HG03439 (cell line): ENCODE measurements around the gene HYCC1.

ENCODE experiments used
- ATAC-seq: cut with Tn5 transposase; IDR thresholded peaks from one replicate; pipeline ENCODE4 v1.9.1; 2021; ENCODE audit warnings: mild to moderate bottlenecking, moderate library complexity; ENCODE audit not compliant: unreplicated experiment

The HYCC1 gene

DNA sequence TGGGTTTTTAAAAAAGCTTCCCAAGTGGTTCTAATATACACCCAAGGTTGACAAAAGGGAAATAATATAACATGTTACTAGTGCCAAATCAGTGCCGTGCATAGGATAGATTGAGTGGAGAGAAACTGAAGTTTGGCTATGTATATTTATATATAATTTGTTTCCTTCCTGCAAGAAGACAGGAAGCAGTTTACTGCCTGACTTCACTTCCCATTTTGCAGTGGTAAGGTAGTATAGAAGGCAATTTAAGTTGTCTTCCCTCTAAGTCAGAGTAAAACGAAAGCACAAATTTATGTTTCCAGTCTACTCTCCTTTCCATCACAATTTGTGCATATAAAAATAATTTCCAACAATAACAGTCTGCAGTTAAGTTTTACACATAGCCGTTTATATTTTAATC is 3.4 kb upstream of the HYCC1 start:
- no peak for ATAC-seq

DNA sequence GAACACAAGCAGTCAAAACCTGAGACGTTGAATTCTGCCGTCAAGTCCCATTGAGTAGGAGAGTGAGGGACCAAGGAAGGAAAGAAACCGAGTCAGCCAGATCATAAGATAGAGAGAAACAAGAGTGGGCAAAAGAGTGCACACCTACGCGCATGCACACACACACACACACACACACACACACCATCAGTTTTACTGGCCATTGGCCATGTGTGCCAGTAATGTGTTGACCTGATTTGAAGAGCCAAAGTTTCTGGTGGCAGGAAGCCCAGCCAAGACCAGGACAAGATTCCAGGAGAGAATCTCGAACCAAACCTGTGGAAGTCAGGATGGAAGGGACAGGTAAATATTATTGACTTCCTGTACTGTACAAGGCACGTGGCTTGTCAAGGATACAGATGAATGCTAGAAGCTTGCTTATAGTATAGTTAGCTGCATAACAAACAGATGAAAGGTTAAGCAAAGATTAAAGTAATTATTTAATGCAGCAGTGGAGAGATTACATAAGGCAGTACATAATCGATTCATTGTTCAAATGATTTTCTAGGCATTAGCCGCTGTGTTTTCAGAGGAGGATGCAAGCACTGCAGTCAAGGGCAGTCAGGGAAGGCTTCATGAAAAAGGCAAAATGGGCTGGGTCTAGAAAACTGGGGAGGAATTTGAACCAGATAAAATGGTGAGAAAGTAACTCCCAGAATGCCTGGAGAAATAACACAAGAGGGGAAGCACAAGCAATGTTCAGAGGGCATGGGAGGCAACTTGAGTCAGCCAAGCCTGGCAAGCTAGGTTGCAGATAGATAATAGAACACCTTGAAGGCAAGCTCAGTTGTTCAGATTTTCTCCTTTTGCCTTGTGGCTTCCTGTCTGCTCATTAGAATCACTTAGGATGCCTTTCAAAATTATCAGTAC is 2.7 kb upstream of the HYCC1 start:
- ATAC-seq, result no peak

DNA sequence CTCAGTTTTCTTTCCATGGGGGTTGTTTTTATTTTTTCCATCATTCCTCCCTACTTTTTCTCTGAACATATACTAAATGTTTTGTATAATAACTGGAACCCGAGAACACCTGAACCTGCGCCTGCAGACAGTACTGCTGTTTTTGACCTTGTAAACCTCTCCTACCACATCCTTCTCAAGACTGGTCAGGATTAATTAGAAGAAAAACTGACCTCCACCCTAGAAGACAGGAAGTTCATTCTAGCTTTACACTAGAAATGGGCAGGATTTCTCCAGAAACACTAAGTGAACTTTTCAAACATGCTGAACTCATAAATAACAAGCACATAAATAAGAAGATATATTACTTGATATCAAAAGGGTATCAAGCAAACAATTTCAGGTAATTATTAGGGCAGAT is 751 bp upstream of the HYCC1 start:
- no peak for ATAC-seq

DNA sequence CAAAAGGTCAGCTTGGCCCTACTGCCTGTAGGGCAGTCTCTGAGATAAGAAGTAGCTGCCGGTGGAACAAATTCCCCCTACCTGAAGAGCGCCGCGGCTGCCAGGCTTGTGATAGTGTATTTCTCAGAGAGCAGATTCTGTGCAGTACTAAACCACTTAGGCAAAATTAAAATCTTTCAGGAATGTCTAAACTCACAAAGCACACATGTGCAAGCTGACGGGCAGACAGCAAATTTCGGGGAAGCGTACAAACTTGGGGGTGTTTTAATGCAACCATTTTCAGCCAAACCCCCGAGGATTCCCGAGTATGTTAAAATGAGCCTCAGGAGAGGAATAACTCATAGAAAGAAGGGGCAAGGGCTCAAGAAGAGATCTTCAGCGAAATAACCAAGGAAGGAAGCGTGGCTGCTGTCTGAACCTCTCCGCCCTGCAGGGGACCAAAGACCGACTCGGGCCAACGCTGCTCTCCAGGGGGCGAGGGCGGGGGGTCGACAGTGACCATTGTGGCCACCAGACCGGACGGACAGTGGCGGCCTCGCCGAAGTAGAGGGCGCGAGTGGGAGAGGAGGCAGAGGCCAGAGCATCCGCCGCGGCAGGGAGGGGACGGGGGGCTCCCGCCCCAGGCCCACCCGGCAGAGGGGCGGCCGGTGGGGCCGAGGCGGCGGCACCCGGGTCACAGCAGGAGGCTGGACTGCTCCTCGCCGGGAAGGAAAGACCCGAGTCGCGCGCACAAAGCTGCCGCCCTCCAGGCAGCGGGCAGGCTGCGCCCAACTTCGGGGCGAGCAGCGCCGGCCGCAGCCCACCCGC is 819 bp downstream of the HYCC1 start:
- ATAC-seq, result peak; percentile 11

DNA sequence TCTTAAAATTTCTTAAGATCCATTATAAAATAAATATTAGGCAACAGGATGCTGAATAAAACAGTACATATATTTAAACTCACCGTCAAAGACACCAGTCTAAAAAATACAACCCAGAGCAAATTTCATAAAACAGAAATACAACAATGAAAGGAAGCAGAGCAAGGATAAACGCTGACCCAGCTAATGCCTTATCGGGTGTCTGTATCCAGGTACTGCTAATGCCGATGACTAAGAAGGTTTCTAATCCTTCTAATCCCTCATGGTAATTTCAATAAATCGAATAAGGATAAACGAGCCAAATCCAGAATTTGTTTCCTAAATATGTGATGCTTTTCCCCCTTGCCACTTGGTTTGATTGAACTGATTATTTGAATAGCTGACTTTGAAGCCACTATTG is 1.7 kb downstream of the HYCC1 start:
- no peak for ATAC-seq

DNA sequence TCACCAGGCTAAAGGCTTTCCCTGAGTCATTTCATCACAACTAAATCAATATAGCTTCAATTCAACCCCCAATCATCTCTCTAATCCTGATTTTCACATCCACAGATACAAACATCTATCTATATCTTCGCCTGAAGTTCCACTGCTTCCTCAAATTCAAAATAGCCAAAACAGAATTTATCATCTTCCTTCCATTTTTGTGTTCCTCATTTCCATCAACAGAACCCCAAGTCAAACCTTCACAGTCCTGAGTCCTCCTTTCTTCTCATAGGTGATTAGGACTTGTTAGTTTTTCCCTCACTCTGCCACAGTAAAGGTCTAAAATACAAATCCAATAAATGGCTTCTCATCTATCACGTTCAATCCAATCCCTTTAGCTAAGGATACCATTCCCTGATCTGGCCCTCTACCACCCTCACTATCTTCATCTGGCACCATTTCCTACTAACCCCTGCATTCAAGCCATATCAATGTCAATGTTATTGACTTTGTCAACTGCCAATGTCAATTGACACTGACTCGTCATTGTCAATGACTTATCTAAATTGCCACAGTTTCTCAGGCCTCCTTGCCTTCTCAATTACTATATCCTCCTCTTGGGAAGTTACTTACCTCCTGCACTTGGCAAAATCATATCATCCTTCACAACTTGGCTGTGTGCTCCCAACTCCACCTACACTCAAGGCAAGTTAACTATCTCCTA is 2.6 kb downstream of the HYCC1 start:
- ATAC-seq, result no peak

DNA sequence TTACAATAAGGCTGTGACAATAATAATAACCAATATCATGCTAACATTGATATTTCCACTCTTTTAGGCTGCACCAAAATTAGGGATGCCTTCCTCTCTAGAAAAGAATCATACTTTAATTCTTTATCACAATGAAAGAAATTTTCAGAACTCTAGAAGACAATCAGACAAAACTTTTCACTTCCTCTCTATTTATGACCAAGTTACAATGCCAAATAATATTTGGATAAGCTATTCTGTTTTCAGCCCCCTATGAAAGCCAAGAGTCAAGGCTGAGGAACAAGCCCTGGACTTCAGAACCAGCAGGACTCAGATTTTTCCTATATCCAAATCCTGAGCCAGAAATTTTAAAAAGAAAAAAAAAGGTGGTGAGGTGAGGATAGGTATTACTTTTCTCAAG is 4.6 kb downstream of the HYCC1 start:
- ATAC-seq, result no peak

DNA sequence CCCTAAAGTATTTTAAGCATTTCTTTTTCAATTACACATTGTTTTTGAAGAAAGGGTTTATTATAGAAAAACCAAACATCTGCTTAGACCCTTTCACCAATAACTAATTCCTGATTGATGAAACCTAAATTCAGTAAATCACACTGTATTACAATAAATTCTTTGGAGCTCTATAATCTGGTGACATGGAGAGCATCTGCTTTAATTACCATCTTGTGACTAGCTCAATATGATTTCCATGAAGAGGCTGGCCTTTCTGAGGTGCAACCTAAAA is 9.7 kb downstream of the HYCC1 start:
- ATAC-seq, result no peak

DNA sequence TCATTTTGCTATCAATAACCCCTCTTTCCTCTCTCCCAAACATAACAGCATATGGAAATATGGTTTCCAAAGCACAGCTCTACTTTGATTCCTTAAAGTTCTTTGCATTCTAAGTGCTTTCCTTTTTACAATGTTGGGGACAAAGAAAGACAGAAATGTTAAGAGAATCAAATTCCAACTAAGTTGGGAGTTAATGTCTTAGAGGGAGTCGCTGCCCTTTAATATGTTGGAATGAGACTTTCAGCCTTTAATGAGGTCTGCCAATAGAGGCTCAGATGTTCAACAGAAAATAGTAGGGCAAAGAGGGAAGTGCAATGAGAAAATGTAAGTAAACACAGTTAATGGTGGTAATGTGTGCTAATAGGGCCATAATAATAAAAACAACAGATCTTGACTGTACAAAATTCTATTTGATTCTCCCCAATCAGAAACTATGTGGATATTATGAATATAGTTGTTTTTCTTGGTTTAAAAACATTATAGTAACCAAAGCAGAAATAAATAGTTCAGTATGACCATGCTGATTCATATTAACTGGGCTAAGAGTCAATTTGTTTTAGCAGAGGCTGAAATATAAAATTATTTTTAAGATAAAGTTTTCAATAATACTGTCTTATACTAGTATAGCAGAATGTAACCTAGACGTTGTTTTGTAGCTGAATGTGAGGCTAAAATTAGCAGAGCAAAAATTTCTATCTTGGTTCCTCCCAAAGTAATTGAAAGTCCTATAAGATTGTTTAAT is 10.3 kb downstream of the HYCC1 start:
- ATAC-seq, result no peak

DNA sequence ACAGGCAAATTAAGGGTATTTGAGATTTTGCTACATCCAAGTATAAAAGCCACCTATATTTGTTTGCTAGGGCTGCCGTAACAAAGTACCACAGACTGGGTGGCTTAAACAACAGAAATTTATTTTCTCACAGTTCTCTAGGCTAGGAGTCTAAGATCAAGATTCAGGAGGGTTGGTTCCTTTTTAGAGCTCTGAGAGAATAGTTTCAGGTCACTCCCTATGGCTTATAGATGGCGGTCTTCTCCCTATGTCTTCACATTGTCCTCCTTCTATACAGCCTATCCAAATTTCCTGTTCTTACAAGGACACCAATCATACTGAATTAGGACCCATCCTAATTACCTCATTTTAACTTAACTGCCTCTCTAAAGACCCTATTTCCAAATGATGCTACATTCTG is 11.2 kb downstream of the HYCC1 start:
- no peak for ATAC-seq

DNA sequence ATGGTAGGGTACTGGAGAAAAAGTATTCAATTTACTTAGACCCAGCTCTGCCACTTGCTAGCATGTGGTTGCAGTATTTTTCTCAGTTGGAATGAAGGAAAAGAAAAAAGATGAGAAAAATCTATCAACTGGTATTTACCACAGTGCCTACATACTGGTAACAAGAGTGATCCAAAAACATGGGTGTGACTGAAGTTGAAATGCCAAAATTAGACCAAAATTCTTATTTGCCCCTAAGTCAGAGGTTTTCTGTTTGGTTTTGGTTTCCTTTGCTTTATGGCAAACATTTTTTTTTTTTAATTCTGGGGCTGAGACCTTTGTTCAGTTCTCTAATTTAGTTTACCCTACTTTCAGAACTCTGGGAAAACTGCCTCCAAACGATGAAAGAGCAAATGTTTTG is 12.3 kb downstream of the HYCC1 start:
- no peak for ATAC-seq

DNA sequence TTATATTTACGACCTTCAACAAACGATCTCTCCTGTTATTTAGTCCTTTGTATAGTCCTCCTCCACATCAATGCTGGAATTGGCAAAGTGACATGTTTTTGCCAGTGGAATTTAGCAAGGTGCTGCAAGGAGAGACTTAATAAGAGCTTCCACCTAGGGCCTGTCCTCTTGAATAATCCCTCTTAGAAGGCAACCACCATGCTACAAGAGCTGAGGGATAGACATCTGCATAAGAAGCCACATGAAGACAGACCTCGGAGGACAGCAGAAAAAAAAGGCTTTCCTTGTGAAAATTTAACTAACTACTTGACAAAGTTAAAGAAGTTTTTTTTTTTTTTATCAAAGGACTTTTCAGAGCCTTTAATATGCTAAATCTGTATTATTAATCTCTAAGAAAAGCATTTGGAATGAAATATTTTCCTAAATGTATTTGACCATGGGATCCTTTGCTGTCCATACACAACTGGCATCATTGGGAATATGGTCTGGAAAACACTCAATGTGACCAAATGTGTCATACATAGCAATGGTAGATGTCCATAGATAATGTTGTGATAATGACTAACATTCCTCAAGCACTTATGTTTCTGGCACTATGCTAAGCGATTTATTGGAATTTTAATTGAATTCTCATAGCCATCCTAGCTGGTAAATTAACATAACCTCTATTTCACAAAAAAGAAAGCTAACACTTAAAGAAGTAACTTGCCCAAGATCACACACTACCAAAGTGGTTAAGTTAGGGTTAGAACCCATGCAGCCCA is 13.2 kb downstream of the HYCC1 start:
- no peak for ATAC-seq

DNA sequence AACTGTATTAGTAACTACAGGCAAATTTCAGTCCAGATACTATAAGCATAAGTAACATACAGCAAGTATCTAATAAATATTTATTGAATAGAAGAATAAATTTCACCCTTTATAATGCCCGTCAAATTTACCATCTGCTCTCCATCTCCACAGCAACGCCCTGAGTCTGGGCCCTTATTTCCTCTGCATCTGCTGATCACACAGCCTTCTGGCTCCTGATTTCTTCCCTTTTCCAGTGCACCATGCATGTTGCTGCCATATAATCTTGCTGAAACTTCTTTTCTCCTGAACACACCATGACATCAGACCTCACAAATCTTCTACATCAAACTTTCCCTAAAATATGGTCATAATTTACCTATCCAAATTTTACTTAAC is 15.4 kb downstream of the HYCC1 start:
- ATAC-seq, result no peak

DNA sequence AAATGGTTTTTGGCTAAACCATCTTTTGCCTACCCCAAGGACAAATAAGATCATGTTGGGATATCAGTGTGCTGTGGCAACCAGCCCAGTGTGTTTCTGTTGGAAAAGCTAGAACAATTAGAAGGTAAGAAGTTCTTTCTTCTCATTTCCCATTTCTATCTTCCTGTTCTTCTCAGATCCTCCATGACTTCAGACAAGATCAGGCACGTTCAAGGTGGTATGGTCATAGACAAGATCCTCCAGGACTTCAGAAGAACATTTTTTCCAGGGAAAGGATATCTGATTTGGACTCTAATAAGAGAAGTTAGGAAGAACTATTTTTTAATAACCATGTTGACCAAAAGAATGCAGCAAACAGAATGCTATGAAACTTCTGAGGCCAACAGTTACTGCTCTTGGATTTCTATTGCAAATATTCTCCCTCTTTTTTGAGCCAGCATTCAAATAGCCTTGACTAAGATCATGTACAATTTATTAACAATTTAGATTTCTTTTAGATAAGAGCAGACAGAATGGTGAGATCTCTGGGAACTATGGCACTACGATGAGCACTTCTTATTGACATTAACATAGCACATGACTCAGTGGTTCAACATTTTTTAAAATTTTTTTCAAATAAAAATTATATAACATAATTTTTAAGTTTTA is 15.9 kb downstream of the HYCC1 start:
- ATAC-seq, result no peak

DNA sequence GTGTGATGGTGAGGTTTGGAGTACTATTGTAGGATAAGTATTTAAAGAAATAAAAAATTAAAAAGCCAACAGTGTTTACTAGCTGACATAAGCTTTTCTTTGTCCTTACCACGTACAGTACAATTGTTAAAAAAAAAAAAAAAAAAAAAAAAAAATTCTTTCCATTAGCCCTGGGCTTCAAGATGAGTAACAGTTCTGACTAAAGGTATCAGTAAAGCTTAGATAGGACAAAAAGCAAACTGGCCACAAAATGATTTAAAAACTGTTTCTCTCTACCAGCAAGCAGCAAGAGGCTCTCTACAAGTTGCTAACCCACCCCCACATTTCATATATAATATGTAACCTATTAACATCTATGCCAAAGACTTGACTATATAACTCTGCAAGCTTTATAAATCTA is 17.5 kb downstream of the HYCC1 start:
- ATAC-seq, result no peak

DNA sequence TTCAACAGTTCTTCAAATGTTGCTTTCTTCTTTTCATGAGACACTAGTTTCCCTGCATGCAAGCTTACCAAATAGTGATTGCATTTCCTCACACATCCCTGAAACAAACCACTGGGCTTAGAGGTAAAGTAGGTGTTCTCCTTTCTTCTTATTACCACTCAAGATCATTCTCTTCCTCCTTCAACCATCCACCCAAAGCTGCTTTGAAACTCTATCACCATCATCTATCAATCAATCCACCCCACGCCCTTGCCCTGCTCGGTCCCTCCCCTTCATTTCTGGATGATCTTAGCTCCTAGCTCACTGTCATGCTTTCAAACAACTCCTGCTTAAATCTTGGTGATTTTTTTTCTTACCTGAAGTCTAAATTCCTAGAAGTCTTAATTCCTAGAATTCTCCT is 18.9 kb downstream of the HYCC1 start:
- no peak for ATAC-seq

DNA sequence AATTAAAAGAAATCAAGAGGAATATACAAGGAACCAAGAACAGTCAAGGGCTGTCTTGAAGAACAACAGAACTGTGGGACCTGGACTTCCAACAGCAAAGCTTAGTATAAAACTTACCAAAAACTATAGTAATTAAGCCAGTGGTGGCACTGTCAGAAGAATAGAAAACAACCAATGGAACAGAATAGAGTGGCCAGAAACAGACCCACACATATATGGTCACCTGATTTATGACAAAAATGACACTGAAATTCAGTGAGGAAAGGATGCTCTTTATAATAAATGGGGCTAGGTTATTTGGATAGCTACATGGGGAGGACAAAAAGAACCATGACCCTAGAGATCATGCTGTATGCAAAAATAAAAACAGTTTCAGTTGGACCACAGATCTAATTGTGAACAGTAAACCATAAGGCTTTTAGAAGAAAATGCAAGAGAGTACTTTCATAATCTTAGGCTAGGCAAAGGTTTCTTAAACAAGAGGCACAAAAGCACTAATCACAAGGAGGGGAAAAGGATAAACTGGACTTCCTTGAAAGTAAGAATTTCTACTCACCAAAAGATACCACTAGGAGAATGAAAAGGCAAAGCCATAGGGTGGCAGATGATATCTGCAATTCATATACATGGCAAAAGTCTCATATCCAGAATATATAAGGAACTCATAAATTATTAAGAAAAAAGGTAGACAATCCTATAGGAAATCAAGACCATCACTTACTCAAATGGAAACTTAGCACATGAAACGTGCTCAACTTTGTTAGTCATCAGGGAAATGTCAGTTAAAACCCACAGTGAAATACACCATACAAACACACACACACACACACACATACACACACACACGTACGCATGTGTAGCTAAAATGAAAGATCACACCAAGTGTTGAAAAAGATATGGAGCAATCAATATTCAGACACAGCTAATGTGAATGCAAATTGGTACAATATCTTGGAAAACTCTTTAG is 20.8 kb downstream of the HYCC1 start:
- ATAC-seq, result peak; percentile 69

DNA sequence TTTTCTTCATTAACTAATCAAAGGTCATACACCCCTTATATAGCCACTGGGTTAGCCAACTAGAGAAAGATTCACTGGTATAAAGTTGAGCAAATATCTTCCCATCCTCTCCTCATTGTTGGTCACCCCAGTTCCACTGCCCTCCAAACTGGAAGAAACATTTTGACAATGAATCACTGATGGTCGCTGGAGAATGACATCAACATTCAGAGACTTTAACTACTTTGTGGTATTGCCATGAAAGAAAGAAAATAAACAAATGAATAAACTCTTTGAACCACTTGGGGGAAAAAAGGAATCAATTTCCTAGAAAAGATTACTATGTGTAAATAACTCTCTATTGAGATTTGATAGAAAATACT is 23.4 kb downstream of the HYCC1 start:
- no peak for ATAC-seq
